Activated B cell treated with CpG ODN at 0.5 μM for 24 hours (primary cell): ENCODE results near the gene SDHB. TPM values are rescaled to one million over a fixed set of nuclear protein-coding genes. Genes with fewer than 3 reads are reported as not detected.

Source experiments
- ATAC-seq: fragments of 200-7000 bp; cut with Tn5 transposase; one replicate; pipeline ENCODE4 v1.10.0; 2021; ENCODE audit warnings: low read depth, mild to moderate bottlenecking, moderate library complexity
- CTCF ChIA-PET: fragments of 350-600 bp; sonication (Branson Sonifier 250); formaldehyde crosslinking; loops from one replicate; lab custom pipeline; 2021; ENCODE audit warnings: antibody characterized with exemption; lab: Charles Lee
- POLR2A ChIA-PET: fragments of 350-600 bp; sonication (Branson Sonifier 250); formaldehyde crosslinking; loops from one replicate; lab custom pipeline; 2021; ENCODE audit warnings: antibody characterized with exemption; lab: Charles Lee
- DNase-seq: peaks from one replicate; pipeline ENCODE4 v3.0.0; 2022
- H3K27ac Mint-ChIP-seq: one replicate; pipeline ENCODE4 v1.8.0; 2020; ENCODE audit warnings: mixed read lengths
- H3K27me3 Mint-ChIP-seq: one replicate; pipeline ENCODE4 v1.8.0; 2021; ENCODE audit warnings: mixed read lengths
- H3K36me3 Mint-ChIP-seq: one replicate; pipeline ENCODE4 v1.8.0; 2021; ENCODE audit warnings: low read depth, mixed read lengths
- H3K4me1 Mint-ChIP-seq: one replicate; pipeline ENCODE4 v1.8.0; 2021; ENCODE audit warnings: mixed read lengths
- H3K4me3 Mint-ChIP-seq: one replicate; pipeline ENCODE4 v1.8.0; 2020; ENCODE audit warnings: mild to moderate bottlenecking, mixed read lengths
- H3K9me3 Mint-ChIP-seq: one replicate; pipeline ENCODE4 v1.8.0; 2020; ENCODE audit warnings: mixed read lengths
- intact Hi-C: fragments of 100-400 bp; cut with micrococcal nuclease; formaldehyde crosslinking; loops from one replicate; pipeline ENCODE4 v1.15.1; 2024
- total RNA-seq: library from RNA; stranded (reverse); gene quantifications from 2 replicates; pipeline ENCODE4 v1.2.3, GENCODE V29; 2022
- TF ChIP-seq, protein P1 (sequence below): fragments of 200-600 bp; IDR thresholded peaks from one replicate; pipeline ENCODE4 v1.8.0; 2022; ENCODE audit warnings: antibody characterized with exemption, mild to moderate bottlenecking

SDHB gene
- total RNA-seq, 1 donor from 2014 or later: 70.7 TPM

DNA sequence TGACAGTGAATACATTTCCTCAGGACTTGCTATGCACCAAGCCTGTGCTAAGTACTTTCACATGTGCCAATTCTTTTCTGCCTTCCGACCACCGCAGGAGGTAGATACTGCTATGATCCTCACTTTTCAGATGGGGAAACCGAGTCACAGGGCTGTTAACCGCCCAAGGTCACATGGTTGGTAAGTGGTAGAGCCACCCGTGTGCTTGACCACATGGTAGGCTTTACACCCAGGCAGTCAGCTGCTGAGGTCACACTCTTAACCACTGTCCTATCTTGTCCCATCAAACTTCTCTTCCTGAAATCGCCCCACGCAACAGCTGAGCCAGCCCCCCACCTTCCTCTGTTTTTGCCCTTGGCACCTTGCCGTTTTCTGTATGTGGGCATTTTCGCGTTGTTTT, 31.0 kb upstream of the SDHB start:
- Mint-ChIP-seq H3K36me3 (no peaks in the 10 kb centered on the region), H3K27me3 (peaks cover 2% of the 10 kb centered on the region), H3K9me3 (no peaks in the 10 kb centered on the region), H3K4me1 (no peaks in the 10 kb centered on the region), H3K4me3 (no peak overlapping the region), H3K27ac (no peak overlapping the region)
- POLR2A ChIA-PET: no interaction called here
- TF ChIP-seq, protein P1, sequence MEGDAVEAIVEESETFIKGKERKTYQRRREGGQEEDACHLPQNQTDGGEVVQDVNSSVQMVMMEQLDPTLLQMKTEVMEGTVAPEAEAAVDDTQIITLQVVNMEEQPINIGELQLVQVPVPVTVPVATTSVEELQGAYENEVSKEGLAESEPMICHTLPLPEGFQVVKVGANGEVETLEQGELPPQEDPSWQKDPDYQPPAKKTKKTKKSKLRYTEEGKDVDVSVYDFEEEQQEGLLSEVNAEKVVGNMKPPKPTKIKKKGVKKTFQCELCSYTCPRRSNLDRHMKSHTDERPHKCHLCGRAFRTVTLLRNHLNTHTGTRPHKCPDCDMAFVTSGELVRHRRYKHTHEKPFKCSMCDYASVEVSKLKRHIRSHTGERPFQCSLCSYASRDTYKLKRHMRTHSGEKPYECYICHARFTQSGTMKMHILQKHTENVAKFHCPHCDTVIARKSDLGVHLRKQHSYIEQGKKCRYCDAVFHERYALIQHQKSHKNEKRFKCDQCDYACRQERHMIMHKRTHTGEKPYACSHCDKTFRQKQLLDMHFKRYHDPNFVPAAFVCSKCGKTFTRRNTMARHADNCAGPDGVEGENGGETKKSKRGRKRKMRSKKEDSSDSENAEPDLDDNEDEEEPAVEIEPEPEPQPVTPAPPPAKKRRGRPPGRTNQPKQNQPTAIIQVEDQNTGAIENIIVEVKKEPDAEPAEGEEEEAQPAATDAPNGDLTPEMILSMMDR: no peak
- no peak for DNase-seq
- no peak for ATAC-seq
- intact Hi-C loops: no loop called here
- CTCF ChIA-PET: no interaction called here

DNA sequence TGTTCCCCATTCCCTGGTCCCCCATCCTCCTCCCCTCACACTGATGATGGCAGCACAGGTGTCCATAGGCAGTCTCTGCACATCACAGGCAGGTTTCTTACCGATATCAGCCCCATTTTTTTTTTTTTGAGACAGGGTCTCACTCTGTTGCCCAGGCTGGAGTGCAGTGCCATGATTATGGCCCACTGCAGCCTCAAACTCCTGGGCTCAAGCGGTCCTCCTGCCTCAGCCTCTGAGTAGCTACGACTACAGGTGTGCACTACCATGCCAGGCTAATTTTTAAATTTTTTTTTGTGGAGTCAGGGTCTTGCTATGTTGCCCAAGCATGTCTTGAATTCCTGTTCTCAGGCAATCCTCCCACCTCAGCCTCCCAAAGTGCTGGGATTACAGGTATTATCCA, 28.9 kb upstream of the SDHB start:
- Mint-ChIP-seq H3K27me3 (peaks cover 2% of the 10 kb centered on the region), H3K36me3 (no peaks in the 10 kb centered on the region), H3K9me3 (no peaks in the 10 kb centered on the region), H3K4me1 (no peaks in the 10 kb centered on the region), H3K27ac (no peak overlapping the region), H3K4me3 (no peak overlapping the region)
- no peak for ATAC-seq
- no peak for DNase-seq
- TF ChIP-seq, protein P1: no peak
- ChIA-PET POLR2A (no interaction called here), CTCF (no interaction called here)
- intact Hi-C loops: no loop called here

DNA sequence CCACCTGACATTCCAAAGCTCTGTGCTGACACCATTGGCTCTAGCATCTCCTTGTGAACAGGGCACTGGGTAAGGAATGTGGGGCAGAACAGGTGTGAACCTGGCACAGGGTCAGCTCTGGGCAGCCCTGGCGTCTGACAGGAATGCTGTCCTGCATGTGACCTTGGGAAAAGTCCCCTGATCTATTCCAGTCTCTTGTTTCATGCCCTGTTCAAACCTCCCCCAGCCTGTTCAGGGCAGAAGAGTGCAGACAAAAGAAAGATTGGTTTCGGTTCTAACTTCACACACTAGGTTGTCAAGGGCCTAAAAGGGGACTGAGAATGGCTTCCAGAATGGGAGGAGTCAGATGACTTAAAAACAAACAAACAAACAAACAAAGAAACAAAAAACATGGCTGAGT, 27.6 kb upstream of the SDHB start:
- Mint-ChIP-seq H3K9me3 (no peaks in the 10 kb centered on the region), H3K36me3 (no peaks in the 10 kb centered on the region), H3K4me1 (no peaks in the 10 kb centered on the region), H3K27ac (no peak overlapping the region), H3K27me3 (peaks cover 2% of the 10 kb centered on the region), H3K4me3 (no peak overlapping the region)
- intact Hi-C loops: no loop called here
- CTCF ChIA-PET: no interaction called here
- POLR2A ChIA-PET: no interaction called here
- ATAC-seq (no peak), DNase-seq (no peak)
- TF ChIP-seq, protein P1: no peak

DNA sequence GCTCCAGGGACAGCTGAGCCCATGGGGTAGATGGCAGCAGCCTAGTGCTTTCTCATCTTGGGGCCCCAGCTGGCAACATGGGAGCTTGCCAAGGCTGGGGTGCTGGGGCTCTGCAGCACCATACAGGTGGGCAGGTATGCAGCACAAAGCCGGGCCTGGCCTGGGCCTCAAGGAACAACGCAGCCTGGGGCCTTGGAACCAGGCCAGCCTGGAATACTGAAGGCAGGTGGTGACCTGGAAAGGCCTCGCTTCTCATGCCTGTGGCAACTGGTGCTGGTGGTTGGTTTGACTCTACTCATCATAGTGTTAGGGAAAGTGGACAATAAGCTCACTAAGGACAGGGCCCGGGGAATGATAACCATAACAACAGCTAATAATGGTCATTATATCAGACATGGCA, 27.0 kb upstream of the SDHB start:
- no peaks in the 10 kb centered on the region for H3K9me3 Mint-ChIP-seq
- H3K27me3 Mint-ChIP-seq: peaks cover 2% of the 10 kb centered on the region
- TF ChIP-seq, protein P1: no peak
- POLR2A ChIA-PET: no interaction called here
- no peak for DNase-seq
- H3K27ac Mint-ChIP-seq: no peak overlapping the region
- no peak overlapping the region for H3K4me3 Mint-ChIP-seq
- intact Hi-C loops: no loop called here
- no peaks in the 10 kb centered on the region for H3K4me1 Mint-ChIP-seq
- ATAC-seq: no peak
- CTCF ChIA-PET: no interaction called here
- H3K36me3 Mint-ChIP-seq: no peaks in the 10 kb centered on the region

DNA sequence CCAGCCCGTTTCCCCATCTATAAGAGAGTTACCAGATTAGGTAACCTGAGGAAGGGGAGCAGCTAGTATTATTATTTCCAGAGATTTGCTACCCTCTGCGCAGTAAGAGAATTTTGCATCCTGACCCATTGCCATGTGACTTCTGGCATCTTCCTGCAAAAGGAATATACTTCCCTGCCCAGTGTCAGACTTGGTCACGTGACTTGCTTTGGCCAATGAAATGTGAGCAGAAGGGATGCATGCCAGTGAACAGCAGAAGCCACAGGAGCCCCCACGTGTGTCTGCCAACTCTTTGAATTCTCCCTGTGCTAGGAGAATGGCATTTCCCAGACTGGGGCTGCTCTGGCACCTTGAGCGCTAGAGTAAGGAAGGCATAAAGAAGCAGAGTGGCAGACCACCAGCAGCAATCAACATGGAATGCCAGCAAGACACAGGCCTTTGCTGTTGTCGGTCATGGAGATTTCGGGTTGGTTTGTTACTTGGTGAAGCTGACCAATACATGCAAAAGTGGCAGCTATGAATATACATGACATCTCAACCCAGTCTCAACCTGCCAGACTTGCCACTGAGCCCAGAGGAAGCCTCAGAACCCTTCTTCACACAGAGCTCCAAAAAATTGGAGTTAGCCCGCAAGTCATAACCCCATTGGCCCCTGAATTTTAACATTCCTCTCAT, 26.4 kb upstream of the SDHB start:
- intact Hi-C loops: no loop called here

More for the DNA sequence above, 26.4 kb upstream of the SDHB start:
- H3K27me3 Mint-ChIP-seq: peaks cover 2% of the 10 kb centered on the region
- CTCF ChIA-PET: no interaction called here
- H3K9me3 Mint-ChIP-seq: peaks cover 2% of the 10 kb centered on the region
- no peaks in the 10 kb centered on the region for H3K36me3 Mint-ChIP-seq
- H3K27ac Mint-ChIP-seq: no peak overlapping the region
- no peaks in the 10 kb centered on the region for H3K4me1 Mint-ChIP-seq
- DNase-seq: no peak
- no peak for ATAC-seq
- TF ChIP-seq, protein P1: no peak
- no peak overlapping the region for H3K4me3 Mint-ChIP-seq
- POLR2A ChIA-PET: no interaction called here
